ENCODE results near the gene NFATC2. TPM values are rescaled to one million over a fixed set of nuclear protein-coding genes. Genes with fewer than 3 reads are reported as not detected.

The NFATC2 gene
- total RNA-seq, 2 donors from 2014 or later = 5.8 to 7.3 TPM

GRCh38 chr20:51416532-51417249, 125.8 kb downstream of the NFATC2 start:
- Histone ChIP-seq H3K27ac (no peak overlapping the region), H3K27me3 (no peaks in the 10 kb centered on the region), H3K4me3 (no peak overlapping the region), H3K36me3 (no peaks in the 10 kb centered on the region), H3K9ac (ENCODE audit: low read depth in 2 of 2, low read length in 2 of 2) (no peak overlapping the region), H3K9me3 (no peaks in the 10 kb centered on the region), H3K4me1 (no peaks in the 10 kb centered on the region)
- DNase-seq = no peak
- TF ChIP-seq, protein P1, sequence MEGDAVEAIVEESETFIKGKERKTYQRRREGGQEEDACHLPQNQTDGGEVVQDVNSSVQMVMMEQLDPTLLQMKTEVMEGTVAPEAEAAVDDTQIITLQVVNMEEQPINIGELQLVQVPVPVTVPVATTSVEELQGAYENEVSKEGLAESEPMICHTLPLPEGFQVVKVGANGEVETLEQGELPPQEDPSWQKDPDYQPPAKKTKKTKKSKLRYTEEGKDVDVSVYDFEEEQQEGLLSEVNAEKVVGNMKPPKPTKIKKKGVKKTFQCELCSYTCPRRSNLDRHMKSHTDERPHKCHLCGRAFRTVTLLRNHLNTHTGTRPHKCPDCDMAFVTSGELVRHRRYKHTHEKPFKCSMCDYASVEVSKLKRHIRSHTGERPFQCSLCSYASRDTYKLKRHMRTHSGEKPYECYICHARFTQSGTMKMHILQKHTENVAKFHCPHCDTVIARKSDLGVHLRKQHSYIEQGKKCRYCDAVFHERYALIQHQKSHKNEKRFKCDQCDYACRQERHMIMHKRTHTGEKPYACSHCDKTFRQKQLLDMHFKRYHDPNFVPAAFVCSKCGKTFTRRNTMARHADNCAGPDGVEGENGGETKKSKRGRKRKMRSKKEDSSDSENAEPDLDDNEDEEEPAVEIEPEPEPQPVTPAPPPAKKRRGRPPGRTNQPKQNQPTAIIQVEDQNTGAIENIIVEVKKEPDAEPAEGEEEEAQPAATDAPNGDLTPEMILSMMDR (IDR thresholded peaks at IDR 0.05) = no peak
- intact Hi-C loops (cut with DNase I) = no loop called here

GRCh38 chr20:51413857-51414256, 128.7 kb downstream of the NFATC2 start:
- intact Hi-C loops (cut with DNase I) = no loop called here
- no peaks in the 10 kb centered on the region for H3K9me3 ChIP-seq
- H3K27ac ChIP-seq = no peak overlapping the region
- DNase-seq = no peak
- H3K36me3 ChIP-seq = no peaks in the 10 kb centered on the region
- no peak overlapping the region for H3K9ac ChIP-seq (ENCODE audit: low read depth in 2 of 2, low read length in 2 of 2)
- no peaks in the 10 kb centered on the region for H3K4me1 ChIP-seq
- no peak overlapping the region for H3K4me3 ChIP-seq
- TF ChIP-seq, protein P1 (IDR thresholded peaks at IDR 0.05) = no peak
- no peaks in the 10 kb centered on the region for H3K27me3 ChIP-seq

DNA sequence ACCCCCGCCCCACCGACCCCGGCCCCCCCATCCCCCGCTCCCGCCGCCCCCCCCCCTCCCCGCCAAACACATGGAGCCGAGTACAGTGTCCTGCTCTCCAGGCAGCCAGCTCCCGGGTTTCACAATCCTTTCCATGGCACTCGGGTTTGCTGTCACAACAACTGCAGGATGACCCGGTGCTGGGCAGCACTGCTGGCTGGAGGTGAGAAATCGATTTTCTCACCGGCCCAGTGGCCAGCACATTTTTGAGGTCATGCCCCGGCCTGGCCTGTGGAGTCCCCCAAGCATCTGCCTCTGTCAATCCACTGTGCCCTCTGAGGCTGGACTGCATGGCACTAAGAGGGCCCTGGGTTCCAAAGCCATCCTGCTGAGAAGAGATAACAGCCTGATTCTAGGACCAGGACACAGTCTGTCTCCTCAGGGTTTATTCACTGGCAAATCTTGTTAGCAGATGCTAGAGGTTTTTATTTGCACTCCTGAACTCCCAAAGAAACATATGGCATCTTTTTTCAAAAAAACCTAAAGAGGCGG, 129.5 kb downstream of the NFATC2 start:
- no peaks in the 10 kb centered on the region for H3K9me3 ChIP-seq

DNA sequence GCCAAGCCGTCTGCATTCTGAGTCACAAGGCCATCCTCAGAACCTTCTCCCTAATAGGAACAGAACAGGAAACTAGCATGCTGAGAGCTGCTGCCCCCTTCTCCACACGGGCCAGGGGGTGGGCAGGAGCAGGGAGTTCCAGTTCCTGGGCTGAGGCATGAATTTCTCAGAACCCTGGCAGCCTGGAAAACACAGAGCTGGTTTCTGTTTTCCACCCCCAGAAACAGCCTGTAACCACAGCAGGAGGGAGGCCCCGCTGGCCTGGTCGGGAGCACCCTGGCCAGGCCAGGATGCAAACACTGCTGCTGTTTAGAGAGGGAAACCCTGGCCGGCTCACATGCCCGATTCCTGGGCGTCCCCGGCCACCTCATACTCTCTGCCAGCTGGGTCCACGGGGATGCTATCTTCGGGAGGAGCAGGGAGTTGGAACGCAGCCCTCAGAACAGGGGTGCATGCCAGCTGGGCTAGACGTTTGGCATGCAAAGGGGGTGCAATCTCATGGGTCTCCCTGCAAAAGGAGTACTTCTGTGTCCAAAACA, 130.1 kb downstream of the NFATC2 start:
- Histone ChIP-seq H3K9me3 (no peaks in the 10 kb centered on the region), H3K27me3 (no peaks in the 10 kb centered on the region), H3K9ac (ENCODE audit: low read depth in 2 of 2, low read length in 2 of 2) (peak overlapping the region in 1 of 2 donors; percentile 12), H3K27ac (no peak overlapping the region), H3K4me3 (no peak overlapping the region), H3K36me3 (no peaks in the 10 kb centered on the region), H3K4me1 (no peaks in the 10 kb centered on the region)
- intact Hi-C loops (cut with DNase I) = no loop called here
- DNase-seq = no peak
- TF ChIP-seq, protein P1 (IDR thresholded peaks at IDR 0.05) = no peak

More for the DNA sequence above, 129.5 kb downstream of the NFATC2 start:
- Histone ChIP-seq H3K27ac (no peak overlapping the region), H3K36me3 (no peaks in the 10 kb centered on the region), H3K9ac (ENCODE audit: low read depth in 2 of 2, low read length in 2 of 2) (no peak overlapping the region), H3K4me1 (no peaks in the 10 kb centered on the region), H3K4me3 (no peak overlapping the region), H3K27me3 (no peaks in the 10 kb centered on the region)
- no peak for DNase-seq
- TF ChIP-seq, protein P1 (IDR thresholded peaks at IDR 0.05) = no peak
- intact Hi-C loops (cut with DNase I) = no loop called here

DNA sequence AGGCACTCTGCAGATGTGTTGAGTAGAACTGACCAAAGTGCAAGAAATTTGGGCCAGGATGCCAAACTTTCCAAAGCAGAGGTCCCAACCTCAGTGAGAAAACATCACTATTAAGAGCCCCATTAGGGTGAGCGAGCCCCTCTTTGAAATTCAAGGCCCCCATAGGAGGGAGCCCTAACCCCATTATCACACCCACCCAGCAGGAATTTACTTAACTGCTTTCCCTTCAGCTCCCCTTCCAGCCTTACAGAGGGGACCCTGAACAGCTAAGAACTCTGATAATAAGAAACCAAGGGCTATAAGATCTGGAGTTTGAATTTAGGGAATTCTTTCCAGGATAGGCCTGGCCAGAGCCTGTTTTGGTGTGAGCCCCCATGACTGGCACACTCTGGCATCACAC, 130.6 kb downstream of the NFATC2 start:
- no peak overlapping the region for H3K27ac ChIP-seq
- H3K4me1 ChIP-seq = no peaks in the 10 kb centered on the region
- TF ChIP-seq, protein P1 (IDR thresholded peaks at IDR 0.05) = no peak
- no peaks in the 10 kb centered on the region for H3K9me3 ChIP-seq
- no peak overlapping the region for H3K9ac ChIP-seq (ENCODE audit: low read depth in 2 of 2, low read length in 2 of 2)
- no peaks in the 10 kb centered on the region for H3K27me3 ChIP-seq
- no peak overlapping the region for H3K4me3 ChIP-seq
- no peak for DNase-seq
- intact Hi-C loops (cut with DNase I) = no loop called here
- H3K36me3 ChIP-seq = no peaks in the 10 kb centered on the region
